Endothelial cell of umbilical vein (primary cell): Measurements from ENCODE around the gene DDHD1. TPM values are rescaled to one million over a fixed set of nuclear protein-coding genes. Genes with fewer than 3 reads are reported as not detected.

Experiments
- BruUV-seq: library from RNA; stranded (reverse); fragments of 400-500 nt; replicated peaks from 2 replicates; lab custom pipeline; 2021; lab: Mats Ljungman, UMichigan
- CTCF ChIA-PET: fragments of 300-600, 350-600 bp; sonication (Branson Sonifier 250); formaldehyde crosslinking; loops from one replicate; lab custom pipeline; 2021; ENCODE audit warnings: antibody characterized with exemption, inconsistent platforms; lab: Charles Lee
- POLR2A ChIA-PET: fragments of 300-600, 350-600 bp; sonication (Branson Sonifier 250); formaldehyde crosslinking; loops from one replicate; lab custom pipeline; 2021; ENCODE audit warnings: antibody characterized with exemption, inconsistent platforms; lab: Charles Lee
- DNase-seq: peaks from one replicate; pipeline ENCODE4 v3.0.0-alpha.2; 2011; ENCODE audit warnings: low read depth, low spot score
- FAIRE-seq: peaks from 2 replicates; lab custom pipeline; 2011; peaks lifted over from hg19 to GRCh38; lab: Jason Lieb, UNC
- H2AFZ ChIP-seq: 2 replicates; pipeline ENCODE4 v1.6.0; 2012; ENCODE audit warnings: low read depth, low read length, control low read depth, inconsistent platforms
- H3K27ac ChIP-seq: 2 replicates; pipeline ENCODE4 v1.5.1; 2011; ENCODE audit warnings: low read depth, mild to moderate bottlenecking, control low read depth, low read length, moderate library complexity; ENCODE audit not compliant: insufficient read depth
- H3K27me3 ChIP-seq, 2 experiments: 2 replicates each; pipeline versions ENCODE4 v1.6.0 to v1.6.1; 2011; ENCODE audit warnings: low read length in 2 of 2, mixed read lengths in 1 of 2; ENCODE audit not compliant: control insufficient read depth in 2 of 2, insufficient read depth in 2 of 2
- H3K36me3 ChIP-seq, 2 experiments: 2 replicates in 1 of 2; 3 replicates in 1 of 2; pipeline ENCODE4 v1.5.1; 2011; ENCODE audit warnings: low read length in 2 of 2, mild to moderate bottlenecking in 1 of 2, moderate library complexity in 1 of 2; ENCODE audit not compliant: control insufficient read depth in 2 of 2, insufficient read depth in 2 of 2; ENCODE audit errors: extremely low read depth in 1 of 2
- H3K4me1 ChIP-seq: 3 replicates; pipeline ENCODE4 v1.5.1; 2011; ENCODE audit warnings: mild to moderate bottlenecking, low read length; ENCODE audit not compliant: control insufficient read depth, insufficient read depth; ENCODE audit errors: extremely low read depth
- H3K4me2 ChIP-seq: 2 replicates; pipeline ENCODE4 v1.6.1; 2011; ENCODE audit warnings: low read length, control low read depth, mixed read lengths; ENCODE audit not compliant: insufficient read depth
- H3K4me3 ChIP-seq, 3 experiments: fragments of 200-600 bp in 1 of 3; sonication (generic), shearing (Covaris generic) in 1 of 3; replicated peaks in 1 of 3; 2 replicates each; pipeline ENCODE4 v1.5.1; 2011 to 2016; ENCODE audit warnings: control low read depth in 3 of 3, low read length in 3 of 3, mild to moderate bottlenecking in 2 of 3, inconsistent platforms in 1 of 3, low read depth in 1 of 3, moderate library complexity in 1 of 3; ENCODE audit not compliant: insufficient read depth in 1 of 3
- H3K79me2 ChIP-seq: 2 replicates; pipeline ENCODE4 v1.6.0; 2012; ENCODE audit warnings: low read length, inconsistent platforms; ENCODE audit not compliant: control insufficient read depth, insufficient read depth
- H3K9ac ChIP-seq: replicated peaks from 2 replicates; pipeline ENCODE3; 2011; ENCODE audit warnings: low read length, control low read depth; ENCODE audit not compliant: insufficient read depth; ENCODE audit errors: extremely low read depth
- H3K9me1 ChIP-seq: replicated peaks from 3 replicates; pipeline ENCODE4 v1.6.0; 2011; ENCODE audit warnings: mild to moderate bottlenecking, low read length; ENCODE audit not compliant: control insufficient read depth, insufficient read depth; ENCODE audit errors: extremely low read depth
- H3K9me3 ChIP-seq: replicated peaks from 2 replicates; pipeline ENCODE4 v1.5.1; 2012; ENCODE audit warnings: low read length, inconsistent platforms; ENCODE audit not compliant: control insufficient read depth, insufficient read depth
- H4K20me1 ChIP-seq: replicated peaks from 2 replicates; pipeline ENCODE3; 2011; ENCODE audit warnings: mild to moderate bottlenecking, low read length; ENCODE audit not compliant: control insufficient read depth, insufficient read depth; ENCODE audit errors: extremely low read depth
- CTCF ChIP-seq, 2 donors: IDR thresholded peaks; 1 replicate in 1 of 2; 2 replicates in 1 of 2; pipeline ENCODE4 v1.5.1; 2011; ENCODE audit warnings: low read length in 2 of 2, mild to moderate bottlenecking in 2 of 2, moderate library complexity in 2 of 2, control low read depth in 1 of 2, inconsistent platforms in 1 of 2, low read depth in 1 of 2; ENCODE audit not compliant: insufficient read depth in 1 of 2; ENCODE audit errors: extremely low read depth in 1 of 2
- EZH2 ChIP-seq: IDR thresholded peaks from 2 replicates; pipeline ENCODE4 v1.6.1; 2012; ENCODE audit warnings: borderline replicate concordance, low read depth, mild to moderate bottlenecking, moderate library complexity, low read length, inconsistent platforms; ENCODE audit not compliant: severe bottlenecking
- FOS ChIP-seq: IDR thresholded peaks from 2 replicates; pipeline ENCODE4 v1.6.1; 2011; ENCODE audit warnings: mild to moderate bottlenecking, low read length, moderate library complexity, borderline replicate concordance; ENCODE audit not compliant: insufficient read depth
- JUN ChIP-seq: IDR thresholded peaks from 2 replicates; pipeline ENCODE4 v1.6.1; 2011; ENCODE audit warnings: borderline replicate concordance, low read depth; ENCODE audit not compliant: insufficient read length, insufficient read depth
- MAX ChIP-seq: IDR thresholded peaks from 2 replicates; pipeline ENCODE4 v1.6.1; 2011; ENCODE audit not compliant: insufficient read depth, insufficient read length
- dilution Hi-C: fragments of 300-500 bp; cut with MboI; formaldehyde crosslinking; loops from one replicate; pipeline ENCODE4 v1.15.0; 2019; ENCODE audit warnings: low sequenced_read_pairs; ENCODE audit not compliant: extremely low pct_ligation_motif_present
- intact Hi-C: fragments of 100-400 bp; cut with micrococcal nuclease; formaldehyde crosslinking; loops from one replicate; pipeline ENCODE4 v1.10.0; 2022
- polyA plus RNA-seq, 4 experiments: library from polyadenylated mRNA; depleted of rRNA in 3 of 4; stranded (reverse) in 3 of 4; unstranded in 1 of 4; fragments of >200 nt; gene quantifications; 2 replicates each; pipeline versions ENCODE4 v1.2.1 to v1.2.3, GENCODE V29; 2011 to 2012; ENCODE audit warnings: missing spikeins in 1 of 4
- total RNA-seq: library from RNA; stranded (reverse); gene quantifications from 2 replicates; pipeline ENCODE4 v1.2.3, GENCODE V29; 2021

The DDHD1 gene
- total and polyA plus RNA-seq, 2 donors (not counting 3 experiments of a cell fraction or from before 2014, with no cell fraction given): 2.7 to 12.4 TPM

- Histone ChIP-seq H3K27ac (no peak overlapping the region), H3K9ac (no peak overlapping the region), H3K4me2 (no peak overlapping the region), H3K79me2 (no peaks in the 10 kb centered on the region), H3K27me3 (no peaks in the 10 kb centered on the region), H3K9me3 (no peaks in the 10 kb centered on the region), H2AFZ (no peak overlapping the region), H3K9me1 (no peaks in the 10 kb centered on the region), H3K36me3 (no peaks in the 10 kb centered on the region), H3K4me3 (no peak overlapping the region), H4K20me1 (no peaks in the 10 kb centered on the region), H3K4me1 (no peaks in the 10 kb centered on the region)
- CTCF ChIA-PET: interaction anchor here (1.6 kb wide), 1 partner anchor 57 kb away, joined by 3 read pairs; no protein-coding TSS in a partner anchor
- POLR2A ChIA-PET: no interaction called here
- no TSS peak for BruUV-seq
- TF ChIP-seq CTCF (IDR thresholded peaks at IDR 0.05; ENCODE audit: extremely low read depth in 1 of 2, insufficient read depth in 1 of 2, low read depth in 1 of 2, low read length in 2 of 2): no peak
- TF ChIP-seq MAX: no peak
- no peak for TF ChIP-seq JUN
- TF ChIP-seq EZH2: no peak
- no peak for TF ChIP-seq FOS
- intact Hi-C loops (no loop called here), dilution Hi-C loops (no loop called here)
- no peak for DNase-seq
- no peak for FAIRE-seq
Measured at GRCh38 chr14:53034036-53034435, 119.1 kb downstream of the DDHD1 start.
